Mesendoderm (in vitro differentiated cells): ENCODE measurements around the gene RAD50.
A peak's percentile ranks its signal among the peaks of the same experiment; 100 is the strongest.

Source experiments
- DNase-seq: peaks from one replicate; pipeline ENCODE4 v3.0.0; 2013
- H2AK5ac ChIP-seq: 2 replicates; pipeline ENCODE4 v1.6.1; 2013; ENCODE audit warnings: low read length, inconsistent platforms
- H2BK120ac ChIP-seq: 2 replicates; pipeline ENCODE4 v1.6.1; 2013; ENCODE audit warnings: low read depth, mild to moderate bottlenecking, low read length, moderate library complexity, mixed read lengths
- H2BK15ac ChIP-seq: replicated peaks from 2 replicates; pipeline ENCODE4 v1.6.1; 2013; ENCODE audit warnings: low read depth, mild to moderate bottlenecking, moderate library complexity
- H2BK5ac ChIP-seq: 2 replicates; pipeline ENCODE4 v1.6.1; 2013; ENCODE audit warnings: low read length, inconsistent platforms
- H3K18ac ChIP-seq: 2 replicates; pipeline ENCODE4 v1.6.1; 2013; ENCODE audit warnings: mild to moderate bottlenecking, low read length, mixed read lengths
- H3K23ac ChIP-seq: one replicate; pipeline ENCODE4 v1.6.1; 2013; ENCODE audit warnings: low read length
- H3K27ac ChIP-seq: 2 replicates; pipeline ENCODE4 v1.5.1; 2013; ENCODE audit warnings: low read depth, mild to moderate bottlenecking, inconsistent platforms, low read length, moderate library complexity
- H3K27me3 ChIP-seq: 2 replicates; pipeline ENCODE4 v1.6.1; 2013; ENCODE audit warnings: low read length, control low read depth, mild to moderate bottlenecking, inconsistent platforms; ENCODE audit not compliant: insufficient read depth, poor library complexity
- H3K36me3 ChIP-seq: 2 replicates; pipeline ENCODE4 v1.6.1; 2013; ENCODE audit warnings: low read length, inconsistent platforms; ENCODE audit not compliant: control insufficient read depth, insufficient read depth
- H3K4ac ChIP-seq: one replicate; pipeline ENCODE4 v1.6.1; 2013; ENCODE audit warnings: low read depth, mild to moderate bottlenecking, low read length, moderate library complexity
- H3K4me1 ChIP-seq: 2 replicates; pipeline ENCODE4 v1.6.1; 2013; ENCODE audit warnings: low read depth, low read length, inconsistent platforms; ENCODE audit not compliant: control insufficient read depth
- H3K4me2 ChIP-seq: 2 replicates; pipeline ENCODE4 v1.6.1; 2013; ENCODE audit warnings: low read length
- H3K4me3 ChIP-seq: 2 replicates; pipeline ENCODE4 v1.5.1; 2013; ENCODE audit warnings: mild to moderate bottlenecking, low read length
- H3K56ac ChIP-seq: one replicate; pipeline ENCODE4 v1.6.1; 2013; ENCODE audit warnings: low read length
- H3K79me1 ChIP-seq: 2 replicates; pipeline ENCODE4 v1.6.1; 2013; ENCODE audit warnings: low read length, inconsistent platforms
- H3K79me2 ChIP-seq: 2 replicates; pipeline ENCODE4 v1.6.1; 2013; ENCODE audit warnings: mild to moderate bottlenecking, low read length; ENCODE audit not compliant: control insufficient read depth, insufficient read depth
- H3K9ac ChIP-seq: 2 replicates; pipeline ENCODE4 v1.6.1; 2013; ENCODE audit warnings: low read length, inconsistent platforms
- H4K5ac ChIP-seq: one replicate; pipeline ENCODE4 v1.6.1; 2013; ENCODE audit warnings: low read length
- H4K8ac ChIP-seq: one replicate; pipeline ENCODE4 v1.6.1; 2013; ENCODE audit warnings: low read depth, mild to moderate bottlenecking, control low read depth, low read length, moderate library complexity
- WGBS: extraction: QIAGEN DNeasy Blood & Tissue Kit; methylation state at CpG from one replicate; pipeline ENCODE4 v1.1.7; 2013; ENCODE audit warnings: low lambda C conversion rate, missing lambda C conversion rate; ENCODE audit not compliant: insufficient coverage; ENCODE audit errors: extremely low coverage; 5-methylcytosine and 5-hydroxymethylcytosine counted together

RAD50 gene

GRCh38 chr5:132586063-132586462 is 29.3 kb downstream of the RAD50 start:
- Histone ChIP-seq H2AK5ac (no peak overlapping the region), H3K56ac (no peak overlapping the region), H2BK5ac (no peak overlapping the region), H3K4ac (no peak overlapping the region), H3K4me3 (no peak overlapping the region), H3K4me1 (no peaks in the 10 kb centered on the region), H3K23ac (no peak overlapping the region), H4K8ac (no peak overlapping the region), H3K36me3 (no peaks in the 10 kb centered on the region), H3K27ac (no peak overlapping the region), H3K4me2 (no peak overlapping the region), H3K79me2 (no peaks in the 10 kb centered on the region), H4K5ac (no peak overlapping the region), H2BK15ac (no peak overlapping the region), H3K18ac (no peak overlapping the region), H2BK120ac (no peak overlapping the region), H3K27me3 (no peaks in the 10 kb centered on the region), H3K9ac (no peak overlapping the region), H3K79me1 (no peaks in the 10 kb centered on the region)
- DNase-seq = no peak

DNA sequence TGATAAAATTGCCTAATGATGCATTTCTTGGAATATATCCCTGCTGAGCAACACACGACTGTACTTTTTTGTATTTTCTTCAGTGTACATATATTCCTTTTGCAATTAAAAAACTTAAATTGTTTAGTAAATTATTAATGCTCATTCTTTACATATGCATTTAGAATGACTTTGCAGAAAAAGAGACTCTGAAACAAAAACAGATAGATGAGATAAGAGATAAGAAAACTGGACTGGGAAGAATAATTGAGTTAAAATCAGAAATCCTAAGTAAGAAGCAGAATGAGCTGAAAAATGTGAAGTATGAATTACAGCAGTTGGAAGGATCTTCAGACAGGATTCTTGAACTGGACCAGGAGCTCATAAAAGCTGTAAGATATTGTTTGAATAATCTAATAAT is 32.7 kb downstream of the RAD50 start:
- H3K4ac ChIP-seq = no peak overlapping the region
- H3K23ac ChIP-seq = no peak overlapping the region
- no peak overlapping the region for H3K4me3 ChIP-seq
- H3K27me3 ChIP-seq = no peaks in the 10 kb centered on the region
- no peak overlapping the region for H4K5ac ChIP-seq
- H2BK120ac ChIP-seq = no peak overlapping the region
- no CpG with 5 or more reads among the region's 1 CpG for WGBS
- H2BK5ac ChIP-seq = no peak overlapping the region
- H3K36me3 ChIP-seq = no peaks in the 10 kb centered on the region
- H3K4me2 ChIP-seq = no peak overlapping the region
- no peaks in the 10 kb centered on the region for H3K79me2 ChIP-seq
- no peaks in the 10 kb centered on the region for H3K4me1 ChIP-seq
- H3K79me1 ChIP-seq = no peaks in the 10 kb centered on the region
- no peak overlapping the region for H2AK5ac ChIP-seq
- no peak overlapping the region for H3K27ac ChIP-seq
- H4K8ac ChIP-seq = no peak overlapping the region
- no peak overlapping the region for H3K56ac ChIP-seq
- DNase-seq = no peak
- H3K18ac ChIP-seq = no peak overlapping the region
- no peak overlapping the region for H3K9ac ChIP-seq
- no peak overlapping the region for H2BK15ac ChIP-seq

DNA sequence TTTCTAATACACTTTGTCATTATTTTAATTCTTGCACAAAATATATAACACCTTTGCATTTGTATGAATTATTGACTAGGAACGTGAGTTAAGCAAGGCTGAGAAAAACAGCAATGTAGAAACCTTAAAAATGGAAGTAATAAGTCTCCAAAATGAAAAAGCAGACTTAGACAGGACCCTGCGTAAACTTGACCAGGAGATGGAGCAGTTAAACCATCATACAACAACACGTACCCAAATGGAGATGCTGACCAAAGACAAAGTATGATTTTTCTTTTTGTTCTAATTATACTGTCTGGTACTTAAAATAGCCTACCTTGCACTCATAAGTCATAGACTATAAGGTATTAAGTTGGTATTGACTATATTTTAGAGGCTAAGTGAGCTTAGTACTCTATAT is 34.4 kb downstream of the RAD50 start:
- peak; percentile 2 for DNase-seq
- WGBS = no CpG with 5 or more reads among the region's 3 CpGs
- H3K56ac ChIP-seq = no peak overlapping the region
- H2AK5ac ChIP-seq = no peak overlapping the region
- no peaks in the 10 kb centered on the region for H3K36me3 ChIP-seq
- no peak overlapping the region for H3K9ac ChIP-seq
- H3K18ac ChIP-seq = no peak overlapping the region
- no peak overlapping the region for H4K8ac ChIP-seq
- no peak overlapping the region for H4K5ac ChIP-seq
- no peak overlapping the region for H3K23ac ChIP-seq
- H3K79me1 ChIP-seq = no peaks in the 10 kb centered on the region
- no peak overlapping the region for H2BK120ac ChIP-seq
- H3K4me2 ChIP-seq = no peak overlapping the region
- H2BK15ac ChIP-seq = no peak overlapping the region
- no peaks in the 10 kb centered on the region for H3K79me2 ChIP-seq
- no peak overlapping the region for H2BK5ac ChIP-seq
- no peak overlapping the region for H3K4ac ChIP-seq
- no peak overlapping the region for H3K4me3 ChIP-seq
- H3K27me3 ChIP-seq = no peaks in the 10 kb centered on the region
- H3K27ac ChIP-seq = no peak overlapping the region
- H3K4me1 ChIP-seq = no peaks in the 10 kb centered on the region

DNA sequence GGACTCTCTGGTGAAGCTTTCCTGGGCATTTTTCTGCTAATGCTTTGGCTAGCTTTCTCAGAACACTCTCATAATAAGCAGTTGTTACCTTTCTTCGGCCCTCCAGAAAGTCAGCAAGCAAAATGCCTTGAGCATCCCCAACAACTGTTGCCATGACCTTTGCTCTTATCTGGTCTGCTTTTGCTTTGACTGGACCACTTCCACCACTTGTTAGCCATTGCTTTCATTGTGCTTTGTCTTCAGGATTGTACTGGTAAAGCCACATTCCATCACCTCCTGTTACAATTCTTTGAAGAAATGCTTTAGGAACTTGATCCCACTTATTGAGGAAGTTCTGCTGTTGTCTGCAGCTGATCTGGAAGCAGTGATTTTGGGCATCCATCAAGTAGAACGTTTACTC is 35.7 kb downstream of the RAD50 start:
- H3K4me2 ChIP-seq = no peak overlapping the region
- H3K9ac ChIP-seq = no peak overlapping the region
- no peak overlapping the region for H2AK5ac ChIP-seq
- no CpG with 5 or more reads among the region's 2 CpGs for WGBS
- H4K8ac ChIP-seq = no peak overlapping the region
- H4K5ac ChIP-seq = no peak overlapping the region
- H3K27ac ChIP-seq = no peak overlapping the region
- H3K79me2 ChIP-seq = no peaks in the 10 kb centered on the region
- H3K56ac ChIP-seq = no peak overlapping the region
- no peaks in the 10 kb centered on the region for H3K4me1 ChIP-seq
- H2BK5ac ChIP-seq = no peak overlapping the region
- H3K36me3 ChIP-seq = no peaks in the 10 kb centered on the region
- H3K4me3 ChIP-seq = no peak overlapping the region
- no peak overlapping the region for H2BK15ac ChIP-seq
- no peak overlapping the region for H2BK120ac ChIP-seq
- H3K27me3 ChIP-seq = no peaks in the 10 kb centered on the region
- no peak overlapping the region for H3K23ac ChIP-seq
- no peaks in the 10 kb centered on the region for H3K79me1 ChIP-seq
- H3K4ac ChIP-seq = no peak overlapping the region
- no peak overlapping the region for H3K18ac ChIP-seq
- DNase-seq = peak; percentile 20

DNA sequence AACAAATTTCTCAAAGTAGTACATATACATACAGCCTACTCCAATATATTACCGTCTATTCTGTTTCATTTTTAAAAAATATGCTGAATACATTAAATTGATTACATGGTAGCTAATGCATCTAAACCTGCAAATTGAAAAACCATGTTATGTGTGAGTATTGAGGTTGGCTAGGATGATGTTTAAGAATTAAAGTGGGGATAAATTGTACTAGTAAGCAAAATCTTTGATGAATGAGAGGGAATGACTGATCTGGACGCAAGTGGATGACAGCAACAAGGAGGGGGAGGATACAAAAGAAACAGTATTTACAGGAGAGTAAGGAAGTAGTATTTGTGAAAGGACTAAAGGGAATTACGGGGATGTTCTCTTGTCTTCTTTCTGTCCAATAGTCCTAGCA is 37.4 kb downstream of the RAD50 start:
- H3K23ac ChIP-seq = no peak overlapping the region
- no peak overlapping the region for H2BK15ac ChIP-seq
- H2BK5ac ChIP-seq = no peak overlapping the region
- no peak overlapping the region for H2BK120ac ChIP-seq
- H4K5ac ChIP-seq = no peak overlapping the region
- no peak overlapping the region for H3K4me2 ChIP-seq
- H3K18ac ChIP-seq = no peak overlapping the region
- H3K56ac ChIP-seq = no peak overlapping the region
- no CpG with 5 or more reads among the region's 3 CpGs for WGBS
- H3K4me1 ChIP-seq = no peaks in the 10 kb centered on the region
- no peaks in the 10 kb centered on the region for H3K79me1 ChIP-seq
- no peak overlapping the region for H3K4ac ChIP-seq
- H2AK5ac ChIP-seq = no peak overlapping the region
- H3K9ac ChIP-seq = no peak overlapping the region
- H3K36me3 ChIP-seq = no peaks in the 10 kb centered on the region
- H3K27ac ChIP-seq = no peak overlapping the region
- no peaks in the 10 kb centered on the region for H3K79me2 ChIP-seq
- no peak for DNase-seq
- H3K27me3 ChIP-seq = no peaks in the 10 kb centered on the region
- no peak overlapping the region for H4K8ac ChIP-seq
- no peak overlapping the region for H3K4me3 ChIP-seq

DNA sequence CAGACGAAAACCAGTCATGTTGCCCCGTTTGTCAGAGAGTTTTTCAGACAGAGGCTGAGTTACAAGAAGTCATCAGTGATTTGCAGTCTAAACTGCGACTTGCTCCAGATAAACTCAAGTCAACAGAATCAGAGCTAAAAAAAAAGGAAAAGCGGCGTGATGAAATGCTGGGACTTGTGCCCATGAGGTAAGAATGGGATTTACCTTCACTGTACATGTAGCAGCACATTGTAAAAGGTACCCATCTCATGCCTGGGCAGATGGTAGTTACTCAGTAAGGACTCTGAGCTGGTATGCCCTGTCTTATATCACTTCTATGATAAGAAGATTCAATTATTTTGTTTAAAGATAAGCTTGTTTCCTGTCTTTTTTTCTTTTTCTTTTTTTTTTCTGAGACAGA is 38.8 kb downstream of the RAD50 start:
- no CpG with 5 or more reads among the region's 5 CpGs for WGBS
- H2BK5ac ChIP-seq = no peak overlapping the region
- H4K8ac ChIP-seq = no peak overlapping the region
- H3K9ac ChIP-seq = no peak overlapping the region
- no peak overlapping the region for H2BK120ac ChIP-seq
- no peak overlapping the region for H2BK15ac ChIP-seq
- H3K4me1 ChIP-seq = no peaks in the 10 kb centered on the region
- no peak overlapping the region for H3K27ac ChIP-seq
- no peak overlapping the region for H3K4me2 ChIP-seq
- no peak overlapping the region for H3K23ac ChIP-seq
- no peak overlapping the region for H3K4me3 ChIP-seq
- no peaks in the 10 kb centered on the region for H3K79me2 ChIP-seq
- H3K56ac ChIP-seq = no peak overlapping the region
- H3K27me3 ChIP-seq = no peaks in the 10 kb centered on the region
- H2AK5ac ChIP-seq = no peak overlapping the region
- H3K36me3 ChIP-seq = no peaks in the 10 kb centered on the region
- DNase-seq = no peak
- H4K5ac ChIP-seq = no peak overlapping the region
- no peak overlapping the region for H3K18ac ChIP-seq
- no peak overlapping the region for H3K4ac ChIP-seq
- no peaks in the 10 kb centered on the region for H3K79me1 ChIP-seq
